OCI-LY3 (cell line): Measurements from ENCODE around the gene ARHGAP26.

ENCODE experiments used
- CTCF ChIP-seq: fragments of 200-600, 300-600 bp; sonication (generic); IDR thresholded peaks from 2 replicates; pipeline ENCODE4 v1.5.1; 2014; ENCODE audit warnings: antibody characterized with exemption, low read length, low read depth
- EZH2phosphoT487 ChIP-seq: fragments of 200-600 bp; shearing (Covaris generic); IDR thresholded peaks from 2 replicates; pipeline ENCODE4 v1.6.1; 2018; ENCODE audit warnings: antibody characterized with exemption, mixed run types, low read depth

DNA sequence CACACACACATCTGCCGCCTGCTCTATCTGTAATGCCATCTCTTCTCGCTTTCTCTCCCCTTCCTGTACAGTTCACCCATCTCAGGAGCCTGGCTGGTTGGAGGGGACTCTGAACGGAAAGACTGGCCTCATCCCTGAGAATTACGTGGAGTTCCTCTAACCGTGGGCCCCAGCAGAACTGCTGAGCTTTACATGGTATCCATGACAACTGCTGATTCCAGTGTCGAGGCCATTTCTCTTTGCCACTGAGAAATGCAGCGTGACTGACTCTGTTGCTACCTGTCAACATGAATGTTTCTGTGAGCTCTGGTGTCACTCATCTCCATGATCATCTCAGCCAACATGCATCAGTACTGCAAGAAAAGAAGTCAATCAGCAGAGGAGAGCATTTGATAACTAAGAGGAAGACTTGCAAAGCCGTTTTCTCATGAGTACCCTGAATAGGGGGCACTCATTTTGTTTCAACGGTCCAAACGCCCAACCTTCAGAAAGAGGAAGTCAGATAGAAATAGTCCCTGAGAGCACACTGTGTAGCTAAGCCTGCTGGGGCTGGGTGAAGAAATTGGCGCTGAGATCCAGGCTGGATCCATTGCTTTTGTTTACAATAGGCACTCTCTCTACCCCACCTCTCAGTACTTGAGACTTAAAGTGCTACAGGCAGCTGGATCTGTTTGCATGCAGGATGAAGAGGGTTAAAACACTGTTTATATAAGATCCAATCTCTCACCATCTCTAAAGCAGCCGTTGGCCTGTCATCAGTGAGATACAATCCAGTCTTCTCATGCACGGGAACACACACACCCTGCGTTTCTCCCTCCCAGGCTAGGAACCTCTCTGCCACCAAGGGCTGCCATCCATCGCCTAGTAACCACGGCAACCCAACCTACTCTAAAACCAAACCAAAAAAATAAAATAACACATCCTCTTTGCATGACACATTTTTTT, 452.4 kb downstream of the ARHGAP26 start:
- TF ChIP-seq CTCF (no peak), EZH2phosphoT487 (no peak)
